ENCODE results near the gene TMEM204.

DNA sequence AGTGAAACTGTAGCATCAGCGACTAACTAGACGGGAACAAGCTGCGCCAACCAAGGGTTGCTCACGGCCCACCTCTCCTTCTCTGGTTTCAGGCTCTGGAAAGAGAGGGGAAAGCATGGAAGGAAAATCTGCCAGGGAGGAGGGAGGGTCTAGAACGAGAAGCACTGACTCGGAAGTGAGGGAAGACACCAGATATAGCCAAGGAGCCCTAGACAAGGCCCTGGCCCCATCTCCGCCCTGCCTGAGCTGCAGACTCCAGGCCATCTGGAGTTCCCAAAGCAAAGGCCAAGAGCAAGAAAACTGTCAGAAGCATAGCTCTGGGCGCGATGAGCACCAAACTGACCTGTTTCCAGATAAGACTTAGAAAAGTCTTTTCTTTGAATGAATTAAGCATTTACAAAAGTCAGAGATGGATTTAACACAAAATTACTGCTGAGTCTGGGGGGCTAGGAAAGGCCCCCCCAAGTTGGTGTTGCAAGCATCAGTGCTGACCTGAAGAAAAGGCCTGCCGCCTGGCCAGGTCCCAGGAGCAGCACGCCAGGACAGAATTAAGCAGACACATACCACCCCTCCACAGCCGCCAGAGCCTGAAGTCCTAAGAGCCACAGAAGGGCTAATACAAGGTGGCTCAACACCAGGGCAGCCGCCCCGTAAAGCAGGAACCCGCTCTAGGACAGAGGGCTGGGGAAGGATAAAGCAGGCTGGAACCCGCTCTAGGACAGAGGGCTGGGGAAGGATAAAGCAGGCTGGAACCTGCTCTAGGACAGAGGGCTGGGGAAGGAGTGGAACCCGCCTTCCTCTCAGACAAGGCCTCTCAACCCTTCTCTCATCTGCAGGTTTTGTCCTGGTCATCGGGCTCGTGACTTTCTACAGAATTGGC is 20.7 kb downstream of the TMEM204 start:
- TF ChIP-seq, protein P1, sequence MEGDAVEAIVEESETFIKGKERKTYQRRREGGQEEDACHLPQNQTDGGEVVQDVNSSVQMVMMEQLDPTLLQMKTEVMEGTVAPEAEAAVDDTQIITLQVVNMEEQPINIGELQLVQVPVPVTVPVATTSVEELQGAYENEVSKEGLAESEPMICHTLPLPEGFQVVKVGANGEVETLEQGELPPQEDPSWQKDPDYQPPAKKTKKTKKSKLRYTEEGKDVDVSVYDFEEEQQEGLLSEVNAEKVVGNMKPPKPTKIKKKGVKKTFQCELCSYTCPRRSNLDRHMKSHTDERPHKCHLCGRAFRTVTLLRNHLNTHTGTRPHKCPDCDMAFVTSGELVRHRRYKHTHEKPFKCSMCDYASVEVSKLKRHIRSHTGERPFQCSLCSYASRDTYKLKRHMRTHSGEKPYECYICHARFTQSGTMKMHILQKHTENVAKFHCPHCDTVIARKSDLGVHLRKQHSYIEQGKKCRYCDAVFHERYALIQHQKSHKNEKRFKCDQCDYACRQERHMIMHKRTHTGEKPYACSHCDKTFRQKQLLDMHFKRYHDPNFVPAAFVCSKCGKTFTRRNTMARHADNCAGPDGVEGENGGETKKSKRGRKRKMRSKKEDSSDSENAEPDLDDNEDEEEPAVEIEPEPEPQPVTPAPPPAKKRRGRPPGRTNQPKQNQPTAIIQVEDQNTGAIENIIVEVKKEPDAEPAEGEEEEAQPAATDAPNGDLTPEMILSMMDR (IDR thresholded peaks at IDR 0.05 in 2 of 3, conservative IDR thresholded peaks at IDR 0.05 in 1 of 3; ENCODE audit: control insufficient read depth in 2 of 3, extremely low read depth in 1 of 3, insufficient read depth in 1 of 3, low read depth in 3 of 3, low read length in 3 of 3), result no peak
- no peak for TF ChIP-seq POLR2A (IDR thresholded peaks at IDR 0.05; ENCODE audit: low read depth, low read length)
- no peak for TF ChIP-seq NR2C2 (IDR thresholded peaks at IDR 0.05; ENCODE audit: borderline replicate concordance, control insufficient read depth, insufficient read length, low read depth)
- TF ChIP-seq, protein P2, sequence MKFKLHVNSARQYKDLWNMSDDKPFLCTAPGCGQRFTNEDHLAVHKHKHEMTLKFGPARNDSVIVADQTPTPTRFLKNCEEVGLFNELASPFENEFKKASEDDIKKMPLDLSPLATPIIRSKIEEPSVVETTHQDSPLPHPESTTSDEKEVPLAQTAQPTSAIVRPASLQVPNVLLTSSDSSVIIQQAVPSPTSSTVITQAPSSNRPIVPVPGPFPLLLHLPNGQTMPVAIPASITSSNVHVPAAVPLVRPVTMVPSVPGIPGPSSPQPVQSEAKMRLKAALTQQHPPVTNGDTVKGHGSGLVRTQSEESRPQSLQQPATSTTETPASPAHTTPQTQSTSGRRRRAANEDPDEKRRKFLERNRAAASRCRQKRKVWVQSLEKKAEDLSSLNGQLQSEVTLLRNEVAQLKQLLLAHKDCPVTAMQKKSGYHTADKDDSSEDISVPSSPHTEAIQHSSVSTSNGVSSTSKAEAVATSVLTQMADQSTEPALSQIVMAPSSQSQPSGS (IDR thresholded peaks at IDR 0.05; ENCODE audit: low read length), result no peak
- TF ChIP-seq SRF (IDR thresholded peaks at IDR 0.05; ENCODE audit: low read depth in 2 of 2, low read length in 2 of 2), result no peak
- TF ChIP-seq, protein P3, sequence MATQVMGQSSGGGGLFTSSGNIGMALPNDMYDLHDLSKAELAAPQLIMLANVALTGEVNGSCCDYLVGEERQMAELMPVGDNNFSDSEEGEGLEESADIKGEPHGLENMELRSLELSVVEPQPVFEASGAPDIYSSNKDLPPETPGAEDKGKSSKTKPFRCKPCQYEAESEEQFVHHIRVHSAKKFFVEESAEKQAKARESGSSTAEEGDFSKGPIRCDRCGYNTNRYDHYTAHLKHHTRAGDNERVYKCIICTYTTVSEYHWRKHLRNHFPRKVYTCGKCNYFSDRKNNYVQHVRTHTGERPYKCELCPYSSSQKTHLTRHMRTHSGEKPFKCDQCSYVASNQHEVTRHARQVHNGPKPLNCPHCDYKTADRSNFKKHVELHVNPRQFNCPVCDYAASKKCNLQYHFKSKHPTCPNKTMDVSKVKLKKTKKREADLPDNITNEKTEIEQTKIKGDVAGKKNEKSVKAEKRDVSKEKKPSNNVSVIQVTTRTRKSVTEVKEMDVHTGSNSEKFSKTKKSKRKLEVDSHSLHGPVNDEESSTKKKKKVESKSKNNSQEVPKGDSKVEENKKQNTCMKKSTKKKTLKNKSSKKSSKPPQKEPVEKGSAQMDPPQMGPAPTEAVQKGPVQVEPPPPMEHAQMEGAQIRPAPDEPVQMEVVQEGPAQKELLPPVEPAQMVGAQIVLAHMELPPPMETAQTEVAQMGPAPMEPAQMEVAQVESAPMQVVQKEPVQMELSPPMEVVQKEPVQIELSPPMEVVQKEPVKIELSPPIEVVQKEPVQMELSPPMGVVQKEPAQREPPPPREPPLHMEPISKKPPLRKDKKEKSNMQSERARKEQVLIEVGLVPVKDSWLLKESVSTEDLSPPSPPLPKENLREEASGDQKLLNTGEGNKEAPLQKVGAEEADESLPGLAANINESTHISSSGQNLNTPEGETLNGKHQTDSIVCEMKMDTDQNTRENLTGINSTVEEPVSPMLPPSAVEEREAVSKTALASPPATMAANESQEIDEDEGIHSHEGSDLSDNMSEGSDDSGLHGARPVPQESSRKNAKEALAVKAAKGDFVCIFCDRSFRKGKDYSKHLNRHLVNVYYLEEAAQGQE (IDR thresholded peaks at IDR 0.05; ENCODE audit: low read depth, low read length), result no peak
- no peak for TF ChIP-seq SP1 (IDR thresholded peaks at IDR 0.05; ENCODE audit: low read depth, low read length)
- TF ChIP-seq ATF7 (IDR thresholded peaks at IDR 0.05; ENCODE audit: low read depth), result no peak
- TF ChIP-seq SMAD5 (IDR thresholded peaks at IDR 0.05; ENCODE audit: low read depth), result no peak
